ENCODE data around the gene ZNF362.
"Not testable (repeated sequence)": the region's sequence is repeated elsewhere in the genome, so short reads cannot be mapped to it uniquely, and the experiment has no call there.

Gene ZNF362

DNA sequence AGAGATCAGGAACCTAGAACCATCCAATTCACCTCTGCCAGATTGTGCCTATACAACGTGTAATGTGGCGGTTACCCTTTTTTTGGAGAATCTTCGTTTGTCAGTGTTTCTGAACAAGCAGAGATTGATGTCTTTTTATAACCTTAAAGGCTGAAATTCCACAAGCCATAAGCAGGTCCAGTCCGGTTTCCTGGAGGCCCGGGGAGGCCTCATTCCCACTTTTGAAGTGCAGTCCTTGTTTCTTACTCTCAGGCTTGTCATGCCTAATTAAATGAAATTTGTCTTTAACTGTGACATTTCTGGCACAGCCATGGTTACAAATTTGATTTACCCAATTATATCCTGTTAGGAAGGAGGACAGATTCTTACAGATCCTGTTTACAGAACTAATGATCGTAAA, 27.8 kb downstream of the ZNF362 start:
- TF ChIP-seq, protein P1, sequence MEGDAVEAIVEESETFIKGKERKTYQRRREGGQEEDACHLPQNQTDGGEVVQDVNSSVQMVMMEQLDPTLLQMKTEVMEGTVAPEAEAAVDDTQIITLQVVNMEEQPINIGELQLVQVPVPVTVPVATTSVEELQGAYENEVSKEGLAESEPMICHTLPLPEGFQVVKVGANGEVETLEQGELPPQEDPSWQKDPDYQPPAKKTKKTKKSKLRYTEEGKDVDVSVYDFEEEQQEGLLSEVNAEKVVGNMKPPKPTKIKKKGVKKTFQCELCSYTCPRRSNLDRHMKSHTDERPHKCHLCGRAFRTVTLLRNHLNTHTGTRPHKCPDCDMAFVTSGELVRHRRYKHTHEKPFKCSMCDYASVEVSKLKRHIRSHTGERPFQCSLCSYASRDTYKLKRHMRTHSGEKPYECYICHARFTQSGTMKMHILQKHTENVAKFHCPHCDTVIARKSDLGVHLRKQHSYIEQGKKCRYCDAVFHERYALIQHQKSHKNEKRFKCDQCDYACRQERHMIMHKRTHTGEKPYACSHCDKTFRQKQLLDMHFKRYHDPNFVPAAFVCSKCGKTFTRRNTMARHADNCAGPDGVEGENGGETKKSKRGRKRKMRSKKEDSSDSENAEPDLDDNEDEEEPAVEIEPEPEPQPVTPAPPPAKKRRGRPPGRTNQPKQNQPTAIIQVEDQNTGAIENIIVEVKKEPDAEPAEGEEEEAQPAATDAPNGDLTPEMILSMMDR (IDR thresholded peaks at IDR 0.05; ENCODE audit: borderline replicate concordance, insufficient read depth, low read depth, low read length) = no peak
- no peak overlapping the region for H3K4me3 ChIP-seq (ENCODE audit: low read depth, low read length)

DNA sequence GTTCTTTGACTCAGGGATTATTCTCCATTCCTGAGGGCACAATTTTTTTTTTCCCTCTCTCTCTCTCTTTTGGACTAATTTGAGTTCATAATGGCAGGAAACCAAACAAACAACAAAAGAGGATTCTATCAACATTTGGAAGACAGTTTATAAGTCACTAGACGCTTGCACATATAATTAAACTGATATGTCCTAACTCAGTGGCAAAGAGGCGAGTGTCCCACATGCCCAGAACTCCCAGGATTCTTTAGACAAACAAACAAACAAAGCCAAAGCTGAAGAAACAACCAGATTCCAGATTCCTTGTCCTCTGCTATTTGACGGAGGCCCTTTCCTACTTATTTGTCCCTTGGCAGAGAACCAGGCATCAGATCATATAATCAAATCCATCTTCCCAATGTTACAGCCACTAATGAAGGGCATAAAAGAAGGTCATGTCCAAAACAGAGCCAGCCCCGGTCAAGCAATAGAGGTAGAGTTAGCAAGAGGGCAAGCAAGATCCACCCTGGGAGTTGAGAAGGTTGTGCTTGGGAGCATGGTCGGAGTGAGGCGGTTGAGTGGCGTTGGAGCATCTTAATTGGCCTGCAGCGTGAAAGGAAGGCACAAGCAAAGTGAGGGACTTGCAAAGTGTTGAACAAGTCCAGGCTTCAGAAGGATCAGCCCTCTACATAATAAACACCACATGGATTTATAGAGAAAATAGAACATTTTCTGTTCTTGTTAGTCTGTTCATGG, 30.3 kb downstream of the ZNF362 start:
- no peak overlapping the region for H3K4me3 ChIP-seq (ENCODE audit: low read depth, low read length)
- TF ChIP-seq, protein P1 (IDR thresholded peaks at IDR 0.05; ENCODE audit: borderline replicate concordance, insufficient read depth, low read depth, low read length) = no peak

DNA sequence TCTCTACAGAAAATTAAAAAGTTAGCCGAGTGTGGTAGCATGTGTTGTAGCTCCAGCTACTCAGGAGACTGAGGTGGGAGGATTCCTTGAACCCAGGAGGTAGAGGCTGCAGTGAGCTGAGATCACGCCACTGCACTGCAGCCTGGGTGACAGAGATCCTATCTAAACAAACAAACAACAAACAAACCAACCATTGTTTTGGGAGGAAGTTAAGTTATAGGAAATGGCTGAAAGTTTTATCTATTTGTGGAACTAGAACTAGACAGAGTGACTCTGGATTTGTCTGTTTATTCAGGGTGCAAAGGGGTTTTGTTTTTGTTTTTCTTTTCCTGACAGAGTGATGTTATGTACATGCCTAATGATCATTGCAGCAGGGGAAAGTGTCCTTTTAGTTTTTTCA, 31.0 kb downstream of the ZNF362 start:
- TF ChIP-seq, protein P1 (IDR thresholded peaks at IDR 0.05; ENCODE audit: borderline replicate concordance, insufficient read depth, low read depth, low read length) = no peak
- no peak overlapping the region for H3K4me3 ChIP-seq (ENCODE audit: low read depth, low read length)

DNA sequence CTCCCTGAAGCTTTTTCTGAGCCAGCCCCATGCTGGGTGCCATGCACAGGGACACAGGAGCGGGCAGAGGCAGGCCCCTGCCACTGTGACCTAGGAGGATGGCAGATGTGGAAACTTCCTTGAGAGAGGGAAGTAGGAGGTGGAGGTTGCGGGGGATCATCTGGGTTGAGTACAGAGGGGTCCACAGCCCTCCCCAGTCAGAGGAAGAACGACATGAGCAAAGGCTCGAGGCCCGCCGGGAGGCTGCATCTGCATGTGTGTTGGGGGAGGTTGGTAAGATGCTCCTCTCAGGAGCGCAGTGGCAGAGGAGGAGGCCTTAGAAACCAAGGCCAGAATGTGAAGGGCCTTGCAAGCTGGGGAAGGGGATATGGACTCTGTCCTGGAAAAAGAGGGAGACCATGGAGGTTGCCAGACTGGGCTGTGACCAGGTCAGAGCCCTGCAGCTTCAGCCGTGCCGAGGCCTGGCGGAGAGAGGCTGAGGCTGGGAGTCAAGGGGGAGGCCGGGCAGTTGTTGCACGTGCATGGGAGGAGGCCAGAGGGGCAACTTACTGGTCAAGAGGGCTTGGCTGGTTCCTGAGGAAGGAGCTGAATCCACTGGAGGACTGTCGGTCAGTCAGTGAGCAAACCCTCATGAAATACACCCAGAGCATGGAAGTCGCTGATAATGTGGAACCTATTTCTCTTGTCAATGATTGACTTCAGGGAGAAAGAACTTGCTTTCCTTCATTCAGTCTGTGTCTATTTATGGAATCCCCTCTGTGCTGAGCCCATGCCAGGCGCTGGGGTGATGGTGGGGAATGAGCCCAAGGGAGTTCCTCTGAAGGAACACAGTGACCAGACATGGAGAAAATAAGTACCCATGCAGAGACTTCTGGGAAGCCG, 32.9 kb downstream of the ZNF362 start:
- TF ChIP-seq, protein P1 (IDR thresholded peaks at IDR 0.05; ENCODE audit: borderline replicate concordance, insufficient read depth, low read depth, low read length) = no peak
- no peak overlapping the region for H3K4me3 ChIP-seq (ENCODE audit: low read depth, low read length)

DNA sequence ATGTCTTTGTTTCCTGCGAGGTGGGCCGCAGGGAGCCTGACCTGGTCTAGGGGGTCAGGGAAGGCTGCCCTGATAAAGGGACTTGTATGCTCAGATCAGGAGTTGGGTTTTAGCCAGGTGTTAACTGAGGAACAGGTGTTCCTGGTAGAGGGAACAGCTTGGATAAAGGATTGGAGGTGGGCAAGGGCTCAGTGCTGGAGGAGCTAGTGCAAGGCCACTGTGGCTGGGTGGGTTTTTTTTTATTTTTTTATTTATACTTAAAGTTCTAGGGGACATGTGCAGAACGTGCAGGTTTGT, 33.5 kb downstream of the ZNF362 start:
- TF ChIP-seq, protein P1 (IDR thresholded peaks at IDR 0.05; ENCODE audit: borderline replicate concordance, insufficient read depth, low read depth, low read length) = no peak
- H3K4me3 ChIP-seq (ENCODE audit: low read depth, low read length) = no peak overlapping the region

DNA sequence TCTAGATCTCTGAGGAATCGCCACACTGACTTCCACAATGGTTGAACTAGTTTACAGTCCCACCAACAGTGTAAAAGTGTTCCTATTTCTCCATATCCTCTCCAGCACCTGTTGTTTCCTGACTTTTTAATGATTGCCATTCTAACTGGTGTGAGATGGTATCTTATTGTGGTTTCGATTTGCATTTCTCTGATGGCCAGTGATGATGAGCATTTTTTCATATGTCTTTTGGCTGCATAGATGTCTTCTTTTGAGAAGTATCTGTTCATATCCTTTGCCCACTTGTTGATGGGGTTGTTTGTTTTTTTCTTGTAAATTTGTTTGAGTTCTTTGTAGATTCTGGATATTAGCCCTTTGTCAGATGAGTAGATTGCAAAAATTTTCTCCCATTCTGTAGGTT, 34.3 kb downstream of the ZNF362 start:
- H3K4me3 ChIP-seq (ENCODE audit: low read depth, low read length) = not testable (repeated sequence)

DNA sequence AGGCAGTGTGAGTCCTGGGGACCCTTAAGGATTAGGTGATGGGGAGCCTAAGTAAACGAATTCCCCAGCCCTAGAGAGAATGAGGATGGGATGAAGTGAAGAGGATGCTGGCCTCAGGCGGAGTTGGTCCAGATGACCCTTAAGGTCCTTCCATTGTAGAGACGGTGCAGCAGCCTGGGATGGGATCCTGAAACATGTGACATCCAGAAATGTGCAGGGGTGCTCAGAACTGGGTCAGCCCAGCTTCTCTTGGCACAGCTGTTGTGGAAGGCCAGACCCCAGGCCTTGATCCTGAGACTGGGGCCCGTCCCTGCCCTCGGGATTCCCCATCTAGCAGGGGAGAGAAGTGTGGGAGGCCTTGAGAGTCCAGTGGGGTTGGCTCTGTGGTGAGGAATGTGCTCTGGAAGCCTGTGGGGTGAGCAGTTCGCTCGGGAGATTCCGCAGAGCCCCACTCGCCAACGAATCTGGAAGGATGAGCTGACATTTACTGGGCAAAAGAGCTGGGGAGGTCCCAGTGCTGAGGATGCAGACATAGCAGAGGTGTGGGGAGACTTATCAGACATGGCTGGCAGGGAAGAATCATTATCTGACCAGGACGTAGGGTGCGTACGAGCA, 36.5 kb downstream of the ZNF362 start:
- no peak overlapping the region for H3K4me3 ChIP-seq (ENCODE audit: low read depth, low read length)
- TF ChIP-seq, protein P1 (IDR thresholded peaks at IDR 0.05; ENCODE audit: borderline replicate concordance, insufficient read depth, low read depth, low read length) = no peak

Data from GM12875 (cell line).